Panc1 (cell line): ENCODE data around the gene BCL2L12. TPM values are rescaled to one million over a fixed set of nuclear protein-coding genes. Genes with fewer than 3 reads are reported as not detected.

ENCODE experiments used
- ATAC-seq: fragments of 200-7000 bp; cut with Tn5 transposase; 2 replicates; pipeline ENCODE4 v1.9.1; 2020; ENCODE audit warnings: mild to moderate bottlenecking, moderate library complexity
- BruUV-seq: library from RNA; stranded (reverse); fragments of 400-500 nt; replicated peaks from 2 replicates; lab custom pipeline; 2021; lab: Mats Ljungman, UMichigan
- CTCF ChIA-PET: fragments of 300-600 bp; sonication (Branson Sonifier 250); formaldehyde crosslinking; loops from one replicate; lab custom pipeline; 2022; ENCODE audit warnings: antibody characterized with exemption; lab: Charles Lee
- POLR2A ChIA-PET: fragments of 300-600 bp; sonication (Branson Sonifier 250); formaldehyde crosslinking; loops from one replicate; lab custom pipeline; 2022; ENCODE audit warnings: antibody characterized with exemption; lab: Charles Lee
- DNase-seq: peaks from one replicate; pipeline ENCODE4 v3.0.0-alpha.2; 2010; ENCODE audit warnings: low read depth, low spot score
- H3K27ac ChIP-seq: 2 replicates; pipeline ENCODE4 v1.5.1; 2011; ENCODE audit warnings: mild to moderate bottlenecking, low read length, inconsistent platforms
- H3K27me3 ChIP-seq: fragments of 200-500 bp; sonication (Bioruptor generic); 2 replicates; pipeline ENCODE4 v1.6.0; 2014; ENCODE audit warnings: low read length, inconsistent platforms; ENCODE audit not compliant: control insufficient read depth, insufficient read depth
- H3K36me3 ChIP-seq: fragments of 200-500 bp; sonication (Bioruptor generic); 2 replicates; pipeline ENCODE4 v1.5.1; 2014; ENCODE audit warnings: inconsistent platforms, mild to moderate bottlenecking, low read length, moderate library complexity; ENCODE audit not compliant: control insufficient read depth, insufficient read depth
- H3K4me1 ChIP-seq: 2 replicates; pipeline ENCODE4 v1.5.1; 2011; ENCODE audit warnings: inconsistent platforms, mild to moderate bottlenecking, low read length, moderate library complexity; ENCODE audit not compliant: control insufficient read depth, insufficient read depth
- H3K4me3 ChIP-seq, 2 experiments: 2 replicates each; pipeline ENCODE4 v1.5.1; 2011 to 2012; ENCODE audit warnings: low read depth in 2 of 2, low read length in 2 of 2, mild to moderate bottlenecking in 2 of 2, inconsistent platforms in 1 of 2, moderate library complexity in 1 of 2
- H3K9me3 ChIP-seq: fragments of 200-500 bp; sonication (Bioruptor generic); 2 replicates; pipeline ENCODE4 v1.5.1; 2014; ENCODE audit warnings: low read depth, mild to moderate bottlenecking, inconsistent platforms, low read length, moderate library complexity; ENCODE audit not compliant: control insufficient read depth, insufficient read depth
- POLR2AphosphoS5 ChIP-seq: IDR thresholded peaks from 2 replicates; pipeline ENCODE4 v1.6.1; 2012; ENCODE audit warnings: mild to moderate bottlenecking, low read depth, low read length, moderate library complexity
- REST ChIP-seq, 2 experiments: IDR thresholded peaks; 2 replicates each; pipeline ENCODE4 v1.6.1; 2011 to 2012; ENCODE audit warnings: low read depth in 2 of 2, control low read depth in 1 of 2, low read length in 1 of 2, mild to moderate bottlenecking in 1 of 2, moderate library complexity in 1 of 2; ENCODE audit not compliant: insufficient read depth in 1 of 2
- SIN3A ChIP-seq: IDR thresholded peaks from 2 replicates; pipeline ENCODE4 v1.6.1; 2012; ENCODE audit warnings: low read depth, mild to moderate bottlenecking, low read length, moderate library complexity, borderline replicate concordance; ENCODE audit not compliant: insufficient read depth
- TCF7L2 ChIP-seq: IDR thresholded peaks from 2 replicates; pipeline ENCODE4 v1.6.1; 2011; ENCODE audit warnings: mild to moderate bottlenecking, low read depth, low read length, inconsistent platforms
- in situ Hi-C: cut with HindIII; loops from 2 replicates; pipeline ENCODE4 v1.10.0; 2016; ENCODE audit warnings: low sequenced_read_pairs, low pct_unique_long_range_greater_than_20kb
- intact Hi-C: fragments of 100-400 bp; cut with micrococcal nuclease; formaldehyde crosslinking; loops from one replicate; pipeline ENCODE4 v1.10.0; 2022; ENCODE audit not compliant: unreplicated experiment
- total RNA-seq: library from RNA; stranded (reverse); gene quantifications from one replicate; pipeline ENCODE4 v1.2.1, GENCODE V29; 2021; ENCODE audit not compliant: unreplicated experiment
- TF ChIP-seq, protein P1 (sequence below): fragments of 450-650 bp; IDR thresholded peaks from 2 replicates; pipeline ENCODE4 v1.5.1; 2017; ENCODE audit warnings: mild to moderate bottlenecking

Gene BCL2L12
- total RNA-seq, 1 experiment from 2014 or later, result 69.6 TPM

DNA sequence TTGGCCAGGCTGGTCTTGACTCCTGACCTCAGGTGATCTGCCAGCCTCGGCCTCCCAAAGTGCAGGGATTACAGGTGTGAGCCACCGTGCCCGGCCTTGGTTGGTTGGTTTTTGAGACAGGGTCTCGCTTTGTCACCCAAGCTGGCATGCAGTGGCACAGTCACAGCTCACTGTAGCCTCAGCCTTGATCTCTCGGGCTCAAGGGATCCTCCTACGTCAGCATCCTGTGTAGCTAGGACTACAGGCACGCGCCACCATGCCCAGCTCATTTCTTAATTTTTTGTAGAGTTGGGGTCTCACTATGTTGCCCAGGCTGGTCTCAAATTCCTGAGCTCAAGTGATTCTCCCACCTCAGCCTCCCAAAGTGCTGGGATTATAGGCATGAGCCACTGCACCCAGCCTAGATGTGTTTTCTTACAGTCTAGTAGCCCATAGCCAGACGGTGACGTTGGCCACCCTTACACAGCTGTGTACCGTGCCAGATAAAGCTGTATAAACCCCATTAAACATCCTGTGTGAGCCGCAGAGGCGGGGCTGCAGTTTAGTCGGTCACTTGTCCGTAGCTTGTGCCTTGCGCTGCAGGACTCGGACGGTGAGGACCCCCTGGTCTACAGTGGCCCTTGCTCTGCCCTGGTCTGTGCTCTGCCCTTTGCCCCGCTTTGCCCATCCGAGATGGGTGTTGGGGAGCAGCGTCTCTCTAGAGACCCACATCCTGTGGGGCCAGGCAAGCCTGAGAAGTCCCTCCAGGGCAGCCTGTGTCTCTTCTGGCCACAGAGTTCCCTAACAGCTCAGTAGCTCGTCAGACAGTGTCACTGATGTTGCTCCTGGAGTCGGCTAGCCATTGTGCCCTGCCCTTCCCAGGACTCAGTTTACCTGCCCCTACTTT is 9.9 kb upstream of the BCL2L12 start:
- no peaks in the 10 kb centered on the region for H3K4me1 ChIP-seq

GRCh38 chr19:49656456-49657109 is 9.2 kb upstream of the BCL2L12 start:
- intact Hi-C loops, result no loop called here
- Histone ChIP-seq H3K4me3 (no peak overlapping the region), H3K9me3 (no peaks in the 10 kb centered on the region), H3K27me3 (no peaks in the 10 kb centered on the region), H3K4me1 (no peaks in the 10 kb centered on the region), H3K36me3 (no peaks in the 10 kb centered on the region), H3K27ac (no peak overlapping the region)
- in situ Hi-C loops, result no loop called here
- BruUV-seq, result no TSS peak
- no peak for DNase-seq
- ATAC-seq, result no peak
- ChIA-PET CTCF (no interaction called here), POLR2A (interaction anchor here (1.2 kb wide), 1 partner anchor 13 kb away, joined by 3 read pairs; no protein-coding TSS in a partner anchor)
- TF ChIP-seq TCF7L2, result no peak
- TF ChIP-seq SIN3A, result no peak
- TF ChIP-seq POLR2AphosphoS5, result no peak
- no peak for TF ChIP-seq REST (IDR thresholded peaks at IDR 0.05; ENCODE audit: insufficient read depth in 1 of 2, low read depth in 2 of 2, low read length in 1 of 2)
- TF ChIP-seq, protein P1, sequence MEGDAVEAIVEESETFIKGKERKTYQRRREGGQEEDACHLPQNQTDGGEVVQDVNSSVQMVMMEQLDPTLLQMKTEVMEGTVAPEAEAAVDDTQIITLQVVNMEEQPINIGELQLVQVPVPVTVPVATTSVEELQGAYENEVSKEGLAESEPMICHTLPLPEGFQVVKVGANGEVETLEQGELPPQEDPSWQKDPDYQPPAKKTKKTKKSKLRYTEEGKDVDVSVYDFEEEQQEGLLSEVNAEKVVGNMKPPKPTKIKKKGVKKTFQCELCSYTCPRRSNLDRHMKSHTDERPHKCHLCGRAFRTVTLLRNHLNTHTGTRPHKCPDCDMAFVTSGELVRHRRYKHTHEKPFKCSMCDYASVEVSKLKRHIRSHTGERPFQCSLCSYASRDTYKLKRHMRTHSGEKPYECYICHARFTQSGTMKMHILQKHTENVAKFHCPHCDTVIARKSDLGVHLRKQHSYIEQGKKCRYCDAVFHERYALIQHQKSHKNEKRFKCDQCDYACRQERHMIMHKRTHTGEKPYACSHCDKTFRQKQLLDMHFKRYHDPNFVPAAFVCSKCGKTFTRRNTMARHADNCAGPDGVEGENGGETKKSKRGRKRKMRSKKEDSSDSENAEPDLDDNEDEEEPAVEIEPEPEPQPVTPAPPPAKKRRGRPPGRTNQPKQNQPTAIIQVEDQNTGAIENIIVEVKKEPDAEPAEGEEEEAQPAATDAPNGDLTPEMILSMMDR, result no peak

More for the DNA sequence above, 9.9 kb upstream of the BCL2L12 start:
- no peaks in the 10 kb centered on the region for H3K9me3 ChIP-seq
- H3K36me3 ChIP-seq, result no peaks in the 10 kb centered on the region
- BruUV-seq, result no TSS peak
- H3K27ac ChIP-seq, result no peak overlapping the region
- in situ Hi-C loops, result no loop called here
- no peak overlapping the region for H3K4me3 ChIP-seq
- H3K27me3 ChIP-seq, result no peaks in the 10 kb centered on the region
- CTCF ChIA-PET, result no interaction called here
- TF ChIP-seq, protein P1, result no peak
- TF ChIP-seq POLR2AphosphoS5, result no peak
- TF ChIP-seq TCF7L2, result no peak
- TF ChIP-seq SIN3A, result no peak
- POLR2A ChIA-PET, result interaction anchor here (0.5 to 1.2 kb wide), 2 partner anchors 12 to 14 kb away, joined by 3 read pairs; partner anchors contain the start of gene SCAF1
- intact Hi-C loops, result no loop called here
- DNase-seq (no peak), ATAC-seq (no peak)
